Mucosa of descending colon (tissue), 3 donors: ENCODE data around the gene NMT1. TPM values are rescaled to one million over a fixed set of nuclear protein-coding genes. Genes with fewer than 3 reads are reported as not detected.
"Not testable (repeated sequence)": the region's sequence is repeated elsewhere in the genome, so short reads cannot be mapped to it uniquely, and the experiment has no call there.

ENCODE experiments used
- ATAC-seq: fragments of 200-7000 bp; cut with Tn5 transposase; one replicate; pipeline ENCODE4 v1.9.1; 2020; ENCODE audit warnings: mild to moderate bottlenecking, moderate library complexity
- DNase-seq, 3 donors: peaks; one replicate each; pipeline ENCODE4 v3.0.0-alpha.2; 2020
- H3K36me3 ChIP-seq: fragments of 200-600 bp; one replicate; pipeline ENCODE4 v1.8.0; 2021; ENCODE audit warnings: low read depth, mild to moderate bottlenecking
- H3K4me1 ChIP-seq: fragments of 200-600 bp; one replicate; pipeline ENCODE4 v1.8.0; 2021; ENCODE audit warnings: low read depth, mild to moderate bottlenecking
- H3K4me3 ChIP-seq: fragments of 200-600 bp; one replicate; pipeline ENCODE4 v1.8.0; 2021; ENCODE audit warnings: mild to moderate bottlenecking
- H3K9me3 ChIP-seq: fragments of 200-600 bp; one replicate; pipeline ENCODE4 v1.8.0; 2021; ENCODE audit warnings: mild to moderate bottlenecking
- CTCF ChIP-seq: fragments of 200-600 bp; IDR thresholded peaks from one replicate; pipeline ENCODE4 v1.8.0; 2022; ENCODE audit warnings: antibody characterized with exemption, mild to moderate bottlenecking
- intact Hi-C, 2 donors: fragments of 100-400 bp; cut with DNase I in 1 of 2; cut with micrococcal nuclease in 1 of 2; formaldehyde crosslinking; loops; one replicate each; pipeline versions ENCODE4 v1.11.0 to v1.11.1; 2022; cut with DNase I, micrococcal nuclease
- total RNA-seq, 3 donors: library from RNA; stranded (reverse); fragmentation: NEBNext Ultra II Directional in 2 of 3; extraction: Animal tissue kit (Norgen Biotek cat#: 25700) in 2 of 3; gene quantifications; one replicate each; pipeline versions ENCODE4 v1.2.1 to v1.2.4, GENCODE V29; 2021 to 2023
- donor health status: DM: no; HTN: no; CAD: no; lungs with moderate emphysema.
- donor health status: DM: no; HTN: no; CAD: no.
- donor health status: DM: no; HTN: yes; CAD: no.

The NMT1 gene
- total RNA-seq, 3 donors from 2014 or later, result 47.0 to 94.0 (median 76.1) TPM

GRCh38 chr17:45050481-45051059 is 10.5 kb upstream of the NMT1 start:
- DNase-seq (peak in 2 of 3 donors; percentile 47 to 52), ATAC-seq (peak; percentile 41)
- no peaks in the 10 kb centered on the region for H3K36me3 ChIP-seq
- intact Hi-C loops, result no loop called here
- H3K4me3 ChIP-seq, result peak overlapping the region; percentile 34
- H3K4me1 ChIP-seq, result peaks cover 20% of the 10 kb centered on the region
- TF ChIP-seq CTCF, result no peak
- no peaks in the 10 kb centered on the region for H3K9me3 ChIP-seq

GRCh38 chr17:45051060-45051719 is 9.9 kb upstream of the NMT1 start, which contains the start of gene DCAKD:
Gene DCAKD, minus strand, starts transcription at chr17:45051632. Its CDS starts 16,747 bp downstream, at chr17:45034885.
- intact Hi-C loops, result no loop called here
- DNase-seq (peak; percentile 92 to 97 (median 95)), ATAC-seq (peak; percentile 99)
- Histone ChIP-seq H3K9me3 (no peaks in the 10 kb centered on the region), H3K4me1 (peaks cover 20% of the 10 kb centered on the region), H3K36me3 (no peaks in the 10 kb centered on the region), H3K4me3 (peak within 1 kb of the TSS; percentile 34)
- no peak for TF ChIP-seq CTCF

GRCh38 chr17:45051720-45052051 is 9.4 kb upstream of the NMT1 start:
- Histone ChIP-seq H3K4me1 (peaks cover 20% of the 10 kb centered on the region), H3K4me3 (peak overlapping the region; percentile 24)
- ATAC-seq, intact Hi-C loops, H3K9me3 ChIP-seq, DNase-seq, H3K36me3 ChIP-seq: not testable (repeated sequence)

- intact Hi-C loops, result no loop called here
- Histone ChIP-seq H3K4me1 (peaks cover 20% of the 10 kb centered on the region), H3K36me3 (no peaks in the 10 kb centered on the region), H3K4me3 (peak overlapping the region; percentile 24), H3K9me3 (no peaks in the 10 kb centered on the region)
- DNase-seq (peak in 2 of 3 donors; percentile 50 to 66), ATAC-seq (peak; percentile 20)
- TF ChIP-seq CTCF, result no peak
Observed at GRCh38 chr17:45052052-45052772, 8.9 kb upstream of the NMT1 start.

GRCh38 chr17:45060382-45060796 is 728 bp upstream of the NMT1 start:
- H3K9me3 ChIP-seq, result no peaks in the 10 kb centered on the region
- no peaks in the 10 kb centered on the region for H3K36me3 ChIP-seq
- no peak for TF ChIP-seq CTCF
- H3K4me3 ChIP-seq, result peak overlapping the region; percentile 56
- no peak for DNase-seq
- intact Hi-C loops, result no loop called here
- ATAC-seq, result peak; percentile 1
- H3K4me1 ChIP-seq, result peaks cover 49% of the 10 kb centered on the region

GRCh38 chr17:45061606-45062205 is 589 bp downstream of the NMT1 start:
- intact Hi-C loops, result no loop called here
- DNase-seq, result no peak
- ATAC-seq, result peak; percentile 60
- Histone ChIP-seq H3K9me3 (no peaks in the 10 kb centered on the region), H3K36me3 (no peaks in the 10 kb centered on the region), H3K4me3 (peak overlapping the region; percentile 56), H3K4me1 (peaks cover 60% of the 10 kb centered on the region)
- no peak for TF ChIP-seq CTCF
